Measurements from ENCODE around the gene DUS2.
"Not testable (repeated sequence)": the region's sequence is repeated elsewhere in the genome, so short reads cannot be mapped to it uniquely, and the experiment has no call there.

The DUS2 gene

GRCh38 chr16:67998779-67999688 lies 24.1 kb upstream of the DUS2 start, which contains the start of gene DPEP2:
Gene DPEP2 (minus strand): TSS chr16:67999484. CDS start chr16:67993212, 6,272 bp downstream.
- DNase-seq, result peak; percentile 79

- peak; percentile 74 for DNase-seq
These were observed 23.1 kb upstream of the DUS2 start for GRCh38 chr16:67999985-68000384.

- no peak for DNase-seq
These were observed 22.6 kb upstream of the DUS2 start for GRCh38 chr16:68000450-68000849.

- no peak for DNase-seq
These were observed 20.1 kb upstream of the DUS2 start for GRCh38 chr16:68003031-68003430.

GRCh38 chr16:68005211-68005610 lies 17.9 kb upstream of the DUS2 start:
- no peak for DNase-seq

- DNase-seq, result peak; percentile 90
These were observed 17.2 kb upstream of the DUS2 start for GRCh38 chr16:68005786-68006286.

- DNase-seq, result no peak
These were observed 13.8 kb upstream of the DUS2 start for GRCh38 chr16:68009157-68009735.

GRCh38 chr16:68009872-68010271 lies 13.2 kb upstream of the DUS2 start:
- not testable (repeated sequence) for DNase-seq

- peak; percentile 80 for DNase-seq
These were observed 9.6 kb upstream of the DUS2 start for GRCh38 chr16:68013440-68013839.

GRCh38 chr16:68015681-68016080 lies 7.4 kb upstream of the DUS2 start, which contains the start of gene DPEP2NB:
Gene DPEP2NB (minus strand): TSS chr16:68015911. CDS start chr16:68015770, 141 bp downstream.
- no peak for DNase-seq

- DNase-seq, result no peak
These were observed 3.9 kb upstream of the DUS2 start for GRCh38 chr16:68019167-68019680.

GRCh38 chr16:68021490-68021889 lies 1.6 kb upstream of the DUS2 start:
- no peak for DNase-seq

GRCh38 chr16:68022278-68022727 lies 781 bp upstream of the DUS2 start:
- DNase-seq, result no peak

- DNase-seq, result no peak
These were observed 5.9 kb downstream of the DUS2 start for GRCh38 chr16:68028996-68029395.

- DNase-seq, result not testable (repeated sequence)
These were observed 7.0 kb downstream of the DUS2 start for GRCh38 chr16:68030108-68030507.

GRCh38 chr16:68031951-68032350 lies 8.9 kb downstream of the DUS2 start:
- no peak for DNase-seq

- no peak for DNase-seq
These were observed 10.0 kb downstream of the DUS2 start for GRCh38 chr16:68033101-68033500.

- DNase-seq, result no peak
These were observed 12.1 kb downstream of the DUS2 start for GRCh38 chr16:68035227-68035626.

GRCh38 chr16:68037841-68038597 lies 14.9 kb downstream of the DUS2 start:
- no peak for DNase-seq

GRCh38 chr16:68040506-68041288 lies 17.6 kb downstream of the DUS2 start:
- DNase-seq, result peak; percentile 8

- peak; percentile 78 for DNase-seq
These were observed 18.7 kb downstream of the DUS2 start for GRCh38 chr16:68041783-68042182.

GRCh38 chr16:68046106-68046505 lies 23.0 kb downstream of the DUS2 start:
- DNase-seq, result no peak

All from GF-D8 (cell line).